Stimulated activated CD4-positive, alpha-beta T cell treated with anti-CD3 and anti-CD28 coated beads, Interleukin-1b, Interleukin-23, amount 100 ng/mL, for 48 hours (primary cell): ENCODE data around the gene AACS.
"Not testable (repeated sequence)": the region's sequence is repeated elsewhere in the genome, so short reads cannot be mapped to it uniquely, and the experiment has no call there.

Source experiments
- DNase-seq: peaks from one replicate; pipeline ENCODE4 v3.0.0-alpha.2; 2020

AACS gene

DNA sequence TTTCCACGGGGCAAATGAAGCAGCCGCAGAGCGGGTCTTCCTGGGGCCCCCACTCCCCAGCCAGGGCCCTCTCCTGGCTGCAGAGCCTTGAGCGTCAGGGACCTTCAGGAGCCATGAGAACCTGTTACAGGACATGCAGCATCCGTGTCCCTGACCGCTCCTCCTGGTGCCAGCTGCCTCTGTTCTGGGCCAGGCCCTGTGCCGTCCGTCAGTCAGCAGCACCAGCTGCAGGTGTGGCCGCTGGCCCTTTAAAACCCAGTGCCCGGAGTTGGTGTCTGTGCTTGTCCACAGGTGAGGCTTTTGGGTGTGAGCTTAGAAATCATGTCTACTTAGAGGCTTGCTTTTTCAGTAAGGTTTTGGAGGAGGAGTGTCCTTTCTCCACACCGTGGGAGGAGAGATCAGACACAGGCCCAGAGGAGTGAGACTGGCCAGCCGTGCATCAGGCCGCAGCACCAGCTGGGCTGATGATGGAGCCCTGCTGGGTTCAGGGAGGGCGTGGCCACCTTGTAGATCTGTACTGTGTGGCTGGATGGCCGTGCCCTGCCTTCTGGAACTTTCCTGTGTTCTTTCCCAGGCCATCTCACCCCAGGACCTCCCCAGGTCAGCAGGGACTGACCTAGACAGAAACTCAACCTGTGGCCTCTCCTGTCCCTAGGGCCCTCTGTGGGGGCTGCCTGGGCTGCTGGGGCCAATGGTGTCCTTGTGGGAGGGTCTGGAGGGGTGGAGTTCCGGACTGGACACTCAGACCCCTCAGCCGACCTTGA lies 27.1 kb downstream of the AACS start:
- no peak for DNase-seq

DNA sequence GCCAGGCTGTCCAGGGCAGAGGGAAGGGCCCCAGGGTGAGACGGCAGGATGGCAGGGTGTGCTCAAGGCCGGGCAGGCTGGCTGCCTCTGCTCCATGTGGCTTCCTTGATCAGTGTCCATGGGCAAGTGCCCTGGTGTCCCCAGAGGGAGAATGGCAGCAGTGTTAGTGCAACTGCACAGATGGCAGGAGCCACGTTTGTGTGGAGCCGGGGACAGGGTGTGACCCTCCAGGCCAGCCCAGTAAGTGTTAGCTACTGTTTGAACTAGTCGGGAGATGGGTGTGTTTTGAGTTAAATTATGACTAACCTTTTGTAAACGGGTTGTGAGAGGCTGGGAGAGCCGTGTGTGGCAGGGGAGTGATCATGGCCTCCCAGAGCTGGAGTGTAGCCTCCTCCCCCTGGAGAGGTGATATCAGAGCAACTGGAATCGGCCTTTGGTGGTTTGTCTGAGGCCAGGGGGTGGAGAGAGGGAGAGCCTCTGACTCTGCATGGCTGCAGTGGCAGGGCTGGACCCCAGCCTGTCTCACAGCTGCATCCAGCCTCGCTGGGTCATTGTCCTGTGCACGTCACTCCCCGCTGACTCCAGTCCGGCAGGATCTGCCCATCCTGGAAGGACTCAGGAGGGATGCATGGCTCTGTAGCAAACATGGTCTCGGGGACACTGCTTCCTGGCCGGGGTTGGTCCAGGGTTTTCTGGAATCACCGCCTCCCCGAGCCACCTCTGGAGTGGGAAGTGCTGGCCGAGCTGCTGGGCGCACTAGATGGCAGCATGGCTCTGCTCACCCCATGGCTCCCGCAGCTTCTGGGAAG lies 27.8 kb downstream of the AACS start:
- DNase-seq = no peak

DNA sequence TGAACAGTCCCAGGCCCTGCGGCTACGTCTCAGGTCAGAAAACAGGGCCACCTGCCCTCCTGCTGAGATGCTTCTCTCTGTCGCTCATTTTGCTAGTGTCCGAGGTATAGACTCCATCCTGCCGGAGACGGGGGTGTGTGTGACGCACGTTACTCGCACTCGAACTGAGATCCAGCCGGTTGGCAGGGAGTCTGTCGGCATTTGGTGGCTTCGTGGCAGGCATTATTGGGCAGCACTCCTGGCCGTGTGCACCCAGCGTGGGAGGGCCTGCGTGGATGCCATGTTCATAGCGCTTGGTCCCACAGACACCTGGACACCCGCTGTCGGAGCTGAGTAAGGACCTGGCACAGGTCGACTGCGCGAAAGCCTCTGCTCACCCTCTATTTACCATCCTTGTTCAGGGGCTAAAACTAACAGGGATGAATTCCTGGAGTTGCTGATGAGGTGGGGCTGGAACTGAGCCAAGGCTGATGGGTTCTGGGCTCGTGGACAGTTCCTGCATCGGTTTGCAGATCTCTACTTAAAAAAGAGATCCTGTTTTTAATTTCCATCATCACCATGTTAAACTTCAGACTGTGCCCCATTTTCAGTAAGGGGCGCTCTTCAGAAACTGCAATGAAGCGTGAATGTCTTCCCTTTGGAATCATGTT lies 28.6 kb downstream of the AACS start:
- no peak for DNase-seq

DNA sequence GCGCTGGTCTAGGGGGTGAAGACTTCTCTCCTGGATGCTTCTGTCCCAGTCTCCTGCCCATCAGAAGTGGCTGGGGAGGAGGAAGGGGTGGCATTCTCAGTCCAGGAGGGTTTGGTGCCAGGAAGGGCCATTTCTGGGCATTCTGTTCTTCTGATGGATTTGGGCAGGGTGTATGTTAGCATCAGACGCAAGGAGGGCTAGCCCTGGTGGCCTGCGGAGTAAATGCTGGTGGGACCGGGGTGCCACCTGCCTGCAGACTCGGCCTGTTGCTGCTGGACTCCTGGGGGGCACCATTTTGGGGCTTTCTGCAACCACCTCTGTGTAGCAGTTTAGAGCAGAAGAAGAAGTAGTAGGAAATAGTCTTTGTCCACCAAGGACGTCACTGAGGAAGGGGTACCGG lies 31.7 kb downstream of the AACS start:
- no peak for DNase-seq

DNA sequence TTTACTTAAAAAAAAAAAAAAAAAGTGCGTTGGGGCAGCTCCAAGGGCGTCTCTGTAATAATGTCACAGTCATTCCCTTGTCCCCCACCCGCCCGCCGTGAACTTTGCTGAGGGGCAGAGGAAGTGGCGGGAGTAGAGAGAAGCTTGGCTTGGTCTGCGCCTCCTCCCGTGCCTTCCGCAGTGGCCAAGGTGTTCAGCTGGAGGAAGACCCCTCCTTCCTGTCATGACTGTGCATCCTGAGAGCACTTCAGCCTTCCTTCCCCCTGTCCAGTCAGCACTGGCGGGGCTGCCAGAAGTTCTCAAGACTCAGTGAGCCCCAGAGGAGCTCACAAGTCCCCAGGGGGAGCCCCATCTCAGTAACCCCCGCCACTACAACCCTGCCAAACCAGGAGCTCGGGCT lies 32.2 kb downstream of the AACS start:
- no peak for DNase-seq

DNA sequence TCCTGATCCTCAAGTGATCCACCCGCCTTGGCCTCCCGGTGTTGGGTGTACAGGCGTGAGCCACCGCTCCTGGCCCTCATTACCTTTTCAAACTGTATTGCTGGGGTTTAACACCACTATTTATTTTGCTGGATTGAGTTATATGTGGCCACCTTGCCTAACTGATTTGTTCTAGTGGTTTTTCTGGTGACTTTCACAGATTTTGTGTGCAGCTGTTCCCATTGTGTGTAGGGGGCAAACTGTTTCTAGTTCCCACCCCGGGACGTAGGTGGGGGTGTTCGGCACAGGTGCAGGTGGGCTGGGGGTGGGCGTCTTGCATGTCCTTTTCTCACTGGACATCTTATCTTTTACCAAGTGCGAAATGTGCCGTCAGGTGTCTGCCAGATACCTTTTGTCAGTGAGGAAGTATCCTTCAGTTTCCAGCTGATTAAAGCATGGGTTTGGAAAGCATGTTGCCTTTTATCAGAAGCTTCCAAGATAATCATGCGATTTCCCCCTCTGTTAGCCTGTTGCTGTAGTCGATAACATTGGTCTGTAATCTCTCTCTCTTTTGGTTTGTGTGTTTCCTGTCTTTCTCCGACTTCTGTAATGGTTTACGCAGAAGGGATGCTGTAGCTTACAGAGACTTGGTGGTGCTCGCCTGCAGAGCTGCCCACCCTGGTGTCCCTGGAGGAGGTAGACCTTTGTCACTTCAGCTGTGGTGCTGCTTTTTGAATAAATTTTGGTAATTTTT lies 33.6 kb downstream of the AACS start:
- DNase-seq = no peak

DNA sequence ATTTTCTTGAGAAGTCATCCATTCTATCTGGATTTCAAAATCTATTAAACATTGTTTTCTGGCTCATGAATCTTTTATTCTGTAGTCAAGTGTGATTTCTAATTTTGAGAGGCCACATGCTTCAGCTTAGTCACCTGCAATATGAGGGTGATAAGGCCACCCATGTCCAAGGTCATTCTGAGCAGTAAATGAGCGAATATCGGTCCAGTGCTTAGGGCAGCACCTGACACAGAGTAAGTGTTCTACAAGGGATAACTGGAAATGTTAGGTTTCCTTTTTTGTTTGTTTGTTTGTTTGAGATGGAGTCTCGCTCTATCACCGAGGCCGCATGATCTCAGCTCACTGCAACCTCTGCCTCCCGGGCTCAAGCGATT lies 34.2 kb downstream of the AACS start:
- DNase-seq = no peak

DNA sequence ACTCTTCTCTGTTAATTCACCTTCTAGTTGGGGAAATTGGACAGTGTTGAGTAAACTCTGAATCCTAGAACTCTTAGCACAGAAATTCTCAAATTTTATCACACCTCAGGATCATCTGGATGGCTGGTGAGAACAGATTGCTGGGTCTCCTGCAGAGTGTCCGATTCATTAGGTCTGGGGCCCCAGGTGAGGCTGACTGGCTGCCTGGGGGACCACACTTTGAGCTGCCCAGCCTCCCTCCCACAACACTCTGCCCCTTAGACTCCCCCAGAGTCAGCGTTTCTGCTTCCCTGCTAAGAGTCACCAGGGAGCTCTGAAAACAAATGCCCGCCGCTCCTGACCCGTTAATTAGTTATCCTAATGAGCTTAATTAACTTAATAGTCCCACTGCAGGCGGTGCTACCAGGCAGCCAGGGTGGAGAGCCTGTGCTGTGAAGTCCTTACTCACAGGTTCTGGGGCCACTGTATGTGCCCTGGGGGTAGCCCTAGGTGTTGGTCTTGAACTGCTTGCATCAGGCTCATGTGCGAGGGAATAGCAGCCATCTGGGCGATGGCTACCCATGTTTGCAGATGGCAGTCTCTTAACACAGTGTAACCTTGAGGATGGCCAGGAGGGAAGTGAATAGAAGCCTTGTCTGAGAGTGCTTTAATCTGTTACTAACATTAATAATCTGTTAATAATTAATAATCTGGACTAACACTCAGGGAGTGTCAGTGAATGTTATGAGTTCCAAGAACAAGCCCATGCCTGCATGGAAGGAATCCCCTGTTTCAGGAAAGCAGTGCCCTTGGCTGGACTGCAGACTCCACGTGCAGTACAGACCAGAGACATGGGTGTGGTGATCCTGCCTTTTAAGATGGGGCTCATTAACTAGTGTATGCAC lies 35.6 kb downstream of the AACS start:
- DNase-seq = no peak

DNA sequence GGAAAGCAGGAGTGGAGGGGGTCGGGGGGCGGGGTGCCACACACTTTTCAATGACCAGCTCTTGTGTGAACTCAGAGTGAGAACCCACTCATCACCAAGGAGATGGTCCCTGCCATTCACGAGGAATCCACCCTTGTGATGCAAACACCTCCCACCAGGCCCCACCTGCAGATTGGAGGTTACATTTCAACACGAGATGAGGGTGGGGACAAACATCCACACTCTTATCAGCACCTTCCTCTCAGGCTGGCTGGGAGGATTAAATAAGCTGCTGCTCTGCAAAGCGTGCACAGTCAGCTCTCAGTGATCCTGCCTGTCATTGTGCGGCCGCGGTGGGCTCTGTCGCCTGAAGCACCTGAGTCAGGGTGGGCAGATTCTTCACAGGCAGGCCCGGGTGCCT lies 39.7 kb downstream of the AACS start:
- DNase-seq = no peak

DNA sequence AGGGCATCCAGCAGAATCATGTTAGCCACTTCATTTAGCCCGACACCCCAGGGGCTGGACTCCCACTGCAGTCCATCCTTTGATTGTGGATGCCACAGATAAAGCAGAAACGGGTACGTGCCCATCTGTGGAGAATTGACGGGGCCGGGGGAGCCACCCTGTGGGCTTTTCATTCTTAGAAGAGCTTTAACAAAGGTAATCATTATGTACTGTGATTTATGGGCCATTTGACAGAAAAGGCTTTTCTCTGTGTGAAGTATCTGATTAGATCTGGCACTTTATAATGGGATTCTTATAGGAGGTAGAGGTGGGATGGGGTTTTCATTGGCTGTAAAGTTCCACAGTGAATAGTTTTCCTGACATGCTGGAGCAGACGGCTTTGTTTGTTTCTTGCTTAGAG lies 40.4 kb downstream of the AACS start:
- no peak for DNase-seq

DNA sequence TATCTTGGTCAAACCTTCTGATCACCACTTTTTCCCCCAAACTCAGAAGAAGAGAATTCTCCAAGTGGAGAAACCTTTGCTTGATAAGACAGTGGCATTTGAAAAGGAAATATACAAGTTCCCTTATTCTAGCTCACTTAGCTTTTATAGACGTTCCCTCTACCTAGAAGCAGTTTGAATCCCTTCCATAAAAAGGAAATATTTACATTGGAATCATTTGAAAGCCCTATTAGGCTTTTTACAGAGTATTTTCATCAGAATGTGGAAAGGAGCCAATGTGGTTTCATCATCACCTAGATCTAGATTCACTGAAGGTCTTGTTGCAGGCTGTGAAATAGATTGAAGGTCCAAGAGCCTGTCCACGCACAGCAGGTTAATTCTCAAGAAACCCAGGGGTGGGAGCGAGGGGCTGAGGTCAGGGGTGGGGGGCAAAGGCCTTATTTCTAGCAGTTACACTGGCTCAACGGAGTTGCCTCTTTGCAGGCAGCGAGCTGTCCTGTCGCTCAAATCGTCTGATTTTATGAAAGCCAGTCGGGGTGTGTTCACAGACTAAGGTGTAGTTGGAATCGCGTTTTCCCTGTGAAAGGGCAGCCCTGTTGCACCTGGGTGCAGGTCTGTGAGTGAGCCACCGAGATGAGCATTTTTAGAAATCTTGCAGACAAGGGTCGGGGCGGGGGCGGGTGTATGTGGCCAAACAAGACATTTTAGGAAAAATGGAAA lies 45.6 kb downstream of the AACS start:
- no peak for DNase-seq

DNA sequence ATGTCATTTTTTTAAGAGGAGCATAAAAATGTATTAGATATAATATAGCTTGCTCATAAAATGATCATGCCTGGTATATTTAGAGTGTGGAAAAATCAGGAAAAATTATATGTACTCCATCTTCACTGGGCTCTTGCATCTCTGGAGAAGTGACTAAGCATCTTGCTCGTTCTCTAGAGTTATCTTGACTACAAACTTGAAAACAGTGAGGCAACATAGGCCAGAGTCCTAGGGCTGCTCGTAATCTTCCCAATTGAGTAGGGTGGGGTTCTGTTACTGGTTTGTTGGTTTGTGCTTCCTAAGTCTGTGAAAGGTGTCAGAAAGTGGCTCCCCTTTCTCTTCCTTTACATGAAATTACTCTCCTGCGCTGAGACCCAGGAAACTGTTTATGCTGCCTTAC lies 46.2 kb downstream of the AACS start:
- DNase-seq = no peak

DNA sequence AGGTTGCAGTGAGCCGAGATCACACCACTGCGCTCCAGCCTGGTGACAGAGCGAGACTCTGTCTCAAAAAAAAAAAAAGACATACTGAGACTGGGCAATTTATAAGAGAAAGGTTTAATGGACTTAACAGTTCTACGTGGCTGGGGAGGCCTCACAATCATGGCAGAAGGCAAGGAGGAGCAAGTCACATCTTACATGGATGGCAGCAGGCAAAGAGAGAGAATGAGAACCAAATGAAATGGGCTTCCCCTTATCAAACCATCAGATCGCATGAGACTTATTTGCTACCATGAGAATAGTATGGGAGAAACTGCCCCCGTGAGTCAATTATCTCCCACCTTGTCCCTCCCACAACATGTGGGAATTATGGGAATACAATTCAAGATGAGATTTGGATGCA lies 47.4 kb downstream of the AACS start:
- not testable (repeated sequence) for DNase-seq

DNA sequence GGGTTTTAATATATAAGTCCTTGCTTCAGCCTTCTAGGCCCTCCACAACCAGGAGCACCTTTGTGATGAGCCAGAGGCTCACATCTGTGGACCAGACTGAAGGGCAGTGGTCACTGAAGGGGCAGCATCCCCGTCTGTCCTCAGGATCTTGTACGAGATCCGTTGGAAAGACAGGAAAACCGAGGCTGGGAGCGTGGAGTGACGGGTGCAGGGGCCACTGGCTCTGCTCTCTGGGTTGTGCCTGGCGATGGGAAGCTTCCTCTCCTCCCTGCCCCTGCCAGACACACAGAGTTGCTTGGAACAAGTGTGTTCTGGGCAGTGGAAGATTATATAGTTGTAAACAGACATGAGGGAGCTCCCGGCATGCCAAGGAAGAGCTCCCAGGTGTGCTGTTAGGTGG lies 48.0 kb downstream of the AACS start:
- DNase-seq = no peak

DNA sequence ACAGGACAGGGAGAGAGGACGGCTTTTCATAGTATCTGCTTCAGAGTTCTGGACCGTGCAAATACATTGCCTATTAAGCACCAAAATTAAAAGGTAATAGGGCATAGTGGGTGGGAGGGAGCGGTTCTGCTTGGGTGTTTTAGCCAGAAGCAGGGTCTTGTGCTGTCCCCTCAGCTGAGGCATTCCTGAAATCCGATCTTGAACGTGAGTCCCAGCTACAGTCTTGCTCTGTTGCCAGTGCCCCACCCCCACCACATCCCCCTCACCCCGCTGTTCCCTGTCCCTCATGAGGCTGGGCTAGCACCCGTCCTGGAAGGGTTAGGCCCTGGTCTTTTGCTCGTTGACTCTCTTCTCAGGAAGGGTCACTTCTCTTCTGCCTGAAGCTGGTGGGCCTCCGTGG lies 48.6 kb downstream of the AACS start:
- DNase-seq = no peak

DNA sequence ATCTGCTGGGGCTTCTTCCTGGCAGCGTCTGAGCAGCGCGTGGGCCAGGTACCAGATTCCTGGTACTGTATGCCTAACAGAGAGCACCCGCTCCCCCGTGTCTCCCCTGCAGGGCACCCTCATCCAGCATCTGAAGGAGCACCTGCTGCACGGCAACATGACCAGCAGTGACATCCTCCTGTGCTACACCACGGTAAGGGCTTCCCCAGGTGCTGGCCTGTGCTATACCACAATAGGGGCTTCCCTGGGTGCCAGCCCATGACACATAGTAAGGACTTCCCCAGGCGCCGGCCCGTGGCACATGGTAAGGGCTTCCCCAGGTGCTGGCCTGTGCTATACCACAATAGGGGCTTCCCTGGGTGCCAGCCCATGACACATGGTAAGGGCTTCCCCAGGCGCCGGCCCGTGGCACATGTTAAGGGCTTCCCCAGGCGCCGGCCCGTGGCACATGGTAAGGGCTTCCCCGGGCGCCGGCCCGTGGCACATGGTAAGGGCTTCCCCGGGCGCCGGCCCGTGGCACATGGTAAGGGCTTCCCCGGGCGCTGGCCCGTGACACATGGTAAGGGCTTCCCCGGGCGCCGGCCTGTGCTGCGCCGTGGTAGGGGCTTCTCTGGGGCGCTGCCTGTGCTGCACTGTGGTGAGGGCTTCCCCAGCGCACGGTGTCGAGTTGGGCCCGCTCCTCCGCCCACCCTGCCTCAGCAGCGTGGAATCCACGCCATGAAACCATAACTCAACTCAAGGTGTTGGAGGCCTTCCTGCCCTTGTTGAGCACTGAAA lies 49.3 kb downstream of the AACS start:
- DNase-seq = peak; percentile 9

DNA sequence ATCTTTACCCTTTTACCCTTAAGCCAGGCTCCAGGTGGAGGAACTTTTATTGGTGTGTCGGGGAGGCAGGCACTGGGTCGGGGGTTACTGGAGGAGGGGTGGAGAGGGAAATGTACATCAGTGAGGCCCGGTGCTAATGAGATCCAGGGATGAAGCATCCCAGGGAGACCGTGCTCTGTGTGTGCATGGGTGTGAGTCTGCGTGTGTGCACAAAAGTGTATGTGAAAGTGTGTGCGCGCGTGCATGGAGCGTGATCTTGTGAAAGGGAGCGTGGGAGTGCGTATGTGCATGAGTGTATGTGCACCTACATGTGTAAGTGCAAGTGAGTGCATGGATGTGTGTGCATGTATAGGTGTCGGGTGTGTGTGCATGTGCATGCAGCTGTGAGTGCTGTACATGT lies 55.3 kb downstream of the AACS start:
- no peak for DNase-seq

DNA sequence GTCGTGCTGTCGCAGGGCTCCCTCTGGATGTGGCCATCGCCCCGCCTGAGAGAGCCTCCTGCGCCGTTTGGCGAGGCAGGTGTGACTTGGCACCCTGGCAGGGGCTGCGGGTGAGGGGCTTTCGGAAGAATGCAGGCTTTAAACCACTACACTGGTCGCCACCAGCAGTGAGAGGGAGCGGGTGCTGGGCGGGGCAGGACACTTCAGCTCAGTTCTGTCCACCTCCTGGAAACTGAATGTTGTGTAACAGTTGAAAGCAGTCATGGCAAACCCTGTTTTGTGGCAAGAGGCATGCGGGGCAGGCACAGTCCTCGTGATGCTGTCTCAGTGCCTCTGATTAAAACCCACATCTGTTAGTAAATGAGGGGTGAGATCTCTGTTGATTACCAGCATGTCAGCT lies 55.9 kb downstream of the AACS start:
- no peak for DNase-seq

DNA sequence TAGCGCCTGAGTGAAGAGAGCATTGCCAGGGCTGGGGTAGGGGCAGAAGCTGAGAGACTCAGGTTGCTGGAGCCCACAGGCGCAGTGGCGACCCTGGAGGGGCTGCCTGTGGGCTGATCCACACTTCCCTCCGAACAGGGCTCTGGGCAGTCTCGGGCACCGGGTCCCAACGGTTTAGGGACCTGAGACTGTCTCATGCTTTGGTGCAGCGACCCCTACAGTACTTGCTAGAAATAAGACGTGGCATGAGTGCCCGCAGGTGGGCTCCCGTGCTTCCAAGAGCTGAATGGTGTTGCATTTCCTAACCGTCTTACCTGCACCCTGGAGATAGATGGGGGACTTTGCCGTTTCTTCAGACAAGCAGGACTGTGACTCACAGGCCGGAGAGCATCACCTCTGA lies 57.4 kb downstream of the AACS start:
- no peak for DNase-seq

DNA sequence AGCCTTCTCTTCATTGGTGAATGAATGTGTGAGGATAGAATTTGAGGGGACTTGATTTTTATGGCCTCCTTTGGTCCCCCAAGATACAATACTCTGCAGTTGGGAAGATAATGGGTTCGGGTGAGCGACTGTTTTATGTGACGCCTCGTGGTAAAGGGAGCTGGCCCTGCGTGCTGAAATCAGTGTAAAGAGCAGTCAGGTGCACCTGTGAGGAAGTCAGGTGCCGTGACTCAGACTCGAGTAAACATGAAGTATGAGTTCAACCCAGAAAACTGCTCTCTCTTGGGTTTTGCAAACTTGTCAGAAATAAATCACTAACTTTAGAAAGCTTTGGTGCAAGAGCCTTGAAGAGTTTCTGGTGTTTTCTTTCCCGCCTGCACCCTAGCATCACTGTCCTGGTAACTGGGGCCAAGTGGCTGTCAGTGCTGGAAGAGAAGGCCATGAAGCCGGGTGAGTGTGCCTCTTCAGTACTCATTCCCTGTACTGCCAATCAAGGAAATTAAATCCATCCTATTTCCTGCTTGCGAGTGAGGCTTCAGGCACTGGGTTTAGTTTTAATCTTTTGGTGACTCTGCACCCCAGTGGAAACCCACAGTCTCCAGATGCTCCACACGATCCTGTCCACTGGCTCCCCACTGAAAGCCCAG lies 59.2 kb downstream of the AACS start:
- no peak for DNase-seq
